HepG2 (cell line): ENCODE data around the gene CYP26A1. TPM values are rescaled to one million over a fixed set of nuclear protein-coding genes. Genes with fewer than 3 reads are reported as not detected.

ENCODE experiments used
- ARHGAP35 ChIP-seq: sonication (generic); formaldehyde crosslinking; IDR thresholded peaks from 2 replicates; pipeline ENCODE4 v1.9.0; 2022; ENCODE audit warnings: mild to moderate bottlenecking, inconsistent platforms, moderate library complexity, missing genetic modification reagents, borderline replicate concordance
- GABPA ChIP-seq, 2 experiments: IDR thresholded peaks; 2 replicates each; pipeline ENCODE4 v1.6.1; 2011 to 2016; ENCODE audit warnings: low read depth in 2 of 2, low read length in 1 of 2, missing biosample characterization in 1 of 2, missing genetic modification characterization in 1 of 2
- GLI4 ChIP-seq: sonication (generic); formaldehyde crosslinking; IDR thresholded peaks from 2 replicates; pipeline ENCODE4 v1.5.1; 2020; ENCODE audit warnings: missing genetic modification reagents, mild to moderate bottlenecking, moderate library complexity, borderline replicate concordance
- RBM22 ChIP-seq: fragments of 200-400 bp; formaldehyde crosslinking; optimal IDR thresholded peaks from 2 replicates; pipeline ENCODE3; 2017; ENCODE audit warnings: mild to moderate bottlenecking, low read length, moderate library complexity
- ZNF460 ChIP-seq: sonication (generic); formaldehyde crosslinking; IDR thresholded peaks from 2 replicates; pipeline ENCODE4 v1.5.1; 2020; ENCODE audit warnings: missing genetic modification reagents, mild to moderate bottlenecking, borderline replicate concordance
- polyA plus RNA-seq, 8 experiments: library from polyadenylated mRNA; depleted of rRNA in 3 of 8; stranded (reverse) in 7 of 8; unstranded in 1 of 8; fragments of >200 nt; fragmentation: Illumina TruSeq in 4 of 8; extraction: Trizol in 4 of 8; gene quantifications; 2 replicates each; pipeline versions ENCODE4 v1.2.1 to v1.2.3, GENCODE V29; 2011 to 2016; ENCODE audit warnings: low read depth in 4 of 8, missing spikeins in 1 of 8, mixed read lengths in 1 of 8; ENCODE audit not compliant: insufficient read depth in 1 of 8
- total RNA-seq, 5 experiments: library from RNA; depleted of rRNA; stranded (reverse); fragments of >200 nt; fragmentation: Illumina TruSeq; extraction: Trizol; gene quantifications; 2 replicates each; pipeline ENCODE4 v1.2.3, GENCODE V29; 2016; ENCODE audit warnings: low read depth in 1 of 5
- TF ChIP-seq, protein P1 (sequence below): sonication (generic); formaldehyde crosslinking; IDR thresholded peaks from 2 replicates; pipeline ENCODE4 v1.4.0; 2020; ENCODE audit warnings: missing genetic modification reagents

Gene CYP26A1
- total and polyA plus RNA-seq, 2 of the 13 experiments (the other 11 are each of a cell fraction or from before 2014, with no cell fraction given), result 0.15 TPM; not detected in 1

DNA sequence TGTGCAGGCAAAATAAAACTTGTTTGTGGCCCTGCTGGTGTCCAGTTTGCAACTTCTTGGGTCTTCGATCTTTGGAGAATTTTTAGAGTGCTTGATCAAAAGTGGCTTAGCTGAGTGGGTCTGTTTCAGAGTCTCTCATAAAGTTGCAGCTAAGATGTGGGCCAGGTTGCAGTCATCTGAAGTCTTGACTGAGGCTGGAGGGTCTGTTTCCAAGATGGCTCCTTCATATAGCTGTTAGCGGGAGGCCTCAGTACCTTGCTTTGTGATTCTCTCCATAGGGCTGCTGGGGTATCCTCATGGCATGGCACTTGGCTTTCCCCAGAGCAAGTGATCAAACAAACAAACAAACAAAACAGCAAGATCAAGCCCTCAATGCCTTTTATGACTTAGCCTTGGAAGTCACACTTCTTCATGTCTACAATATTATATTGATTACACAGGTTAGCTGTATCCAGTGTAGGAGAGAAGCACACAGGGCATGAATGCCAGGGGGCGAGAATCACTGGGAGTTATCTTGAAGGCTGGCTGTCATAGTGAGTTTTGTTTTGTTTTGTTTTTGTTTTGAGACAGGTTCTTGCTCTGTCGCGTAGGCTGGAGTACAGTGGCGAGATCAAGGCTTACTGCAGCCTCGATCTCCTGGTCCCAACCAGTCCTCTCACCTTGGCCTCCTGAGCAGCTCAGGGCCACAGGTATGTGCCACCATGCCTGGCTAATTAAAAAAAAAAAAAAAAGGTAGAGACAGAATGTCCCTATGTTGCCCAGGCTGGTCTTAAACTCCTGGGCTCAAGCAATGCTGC is 10.2 kb downstream of the CYP26A1 start (continued):
- TF ChIP-seq, protein P1, sequence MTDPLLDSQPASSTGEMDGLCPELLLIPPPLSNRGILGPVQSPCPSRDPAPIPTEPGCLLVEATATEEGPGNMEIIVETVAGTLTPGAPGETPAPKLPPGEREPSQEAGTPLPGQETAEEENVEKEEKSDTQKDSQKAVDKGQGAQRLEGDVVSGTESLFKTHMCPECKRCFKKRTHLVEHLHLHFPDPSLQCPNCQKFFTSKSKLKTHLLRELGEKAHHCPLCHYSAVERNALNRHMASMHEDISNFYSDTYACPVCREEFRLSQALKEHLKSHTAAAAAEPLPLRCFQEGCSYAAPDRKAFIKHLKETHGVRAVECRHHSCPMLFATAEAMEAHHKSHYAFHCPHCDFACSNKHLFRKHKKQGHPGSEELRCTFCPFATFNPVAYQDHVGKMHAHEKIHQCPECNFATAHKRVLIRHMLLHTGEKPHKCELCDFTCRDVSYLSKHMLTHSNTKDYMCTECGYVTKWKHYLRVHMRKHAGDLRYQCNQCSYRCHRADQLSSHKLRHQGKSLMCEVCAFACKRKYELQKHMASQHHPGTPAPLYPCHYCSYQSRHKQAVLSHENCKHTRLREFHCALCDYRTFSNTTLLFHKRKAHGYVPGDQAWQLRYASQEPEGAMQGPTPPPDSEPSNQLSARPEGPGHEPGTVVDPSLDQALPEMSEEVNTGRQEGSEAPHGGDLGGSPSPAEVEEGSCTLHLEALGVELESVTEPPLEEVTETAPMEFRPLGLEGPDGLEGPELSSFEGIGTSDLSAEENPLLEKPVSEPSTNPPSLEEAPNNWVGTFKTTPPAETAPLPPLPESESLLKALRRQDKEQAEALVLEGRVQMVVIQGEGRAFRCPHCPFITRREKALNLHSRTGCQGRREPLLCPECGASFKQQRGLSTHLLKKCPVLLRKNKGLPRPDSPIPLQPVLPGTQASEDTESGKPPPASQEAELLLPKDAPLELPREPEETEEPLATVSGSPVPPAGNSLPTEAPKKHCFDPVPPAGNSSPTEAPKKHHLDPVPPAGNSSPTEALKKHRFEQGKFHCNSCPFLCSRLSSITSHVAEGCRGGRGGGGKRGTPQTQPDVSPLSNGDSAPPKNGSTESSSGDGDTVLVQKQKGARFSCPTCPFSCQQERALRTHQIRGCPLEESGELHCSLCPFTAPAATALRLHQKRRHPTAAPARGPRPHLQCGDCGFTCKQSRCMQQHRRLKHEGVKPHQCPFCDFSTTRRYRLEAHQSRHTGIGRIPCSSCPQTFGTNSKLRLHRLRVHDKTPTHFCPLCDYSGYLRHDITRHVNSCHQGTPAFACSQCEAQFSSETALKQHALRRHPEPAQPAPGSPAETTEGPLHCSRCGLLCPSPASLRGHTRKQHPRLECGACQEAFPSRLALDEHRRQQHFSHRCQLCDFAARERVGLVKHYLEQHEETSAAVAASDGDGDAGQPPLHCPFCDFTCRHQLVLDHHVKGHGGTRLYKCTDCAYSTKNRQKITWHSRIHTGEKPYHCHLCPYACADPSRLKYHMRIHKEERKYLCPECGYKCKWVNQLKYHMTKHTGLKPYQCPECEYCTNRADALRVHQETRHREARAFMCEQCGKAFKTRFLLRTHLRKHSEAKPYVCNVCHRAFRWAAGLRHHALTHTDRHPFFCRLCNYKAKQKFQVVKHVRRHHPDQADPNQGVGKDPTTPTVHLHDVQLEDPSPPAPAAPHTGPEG (CRISPR knock-in tag), result no peak
- TF ChIP-seq RBM22, result no peak
- TF ChIP-seq ZNF460, result no peak
- TF ChIP-seq GABPA (IDR thresholded peaks at IDR 0.05; ENCODE audit: low read depth, low read length), result no peak
- TF ChIP-seq GABPA (CRISPR knock-in tag; IDR thresholded peaks at IDR 0.05; ENCODE audit: low read depth), result no peak
- no peak for TF ChIP-seq ARHGAP35 (CRISPR knock-in tag)
- no peak for TF ChIP-seq GLI4 (CRISPR knock-in tag)
